ENCODE measurements around the gene HSD3B7.

HSD3B7 gene

DNA sequence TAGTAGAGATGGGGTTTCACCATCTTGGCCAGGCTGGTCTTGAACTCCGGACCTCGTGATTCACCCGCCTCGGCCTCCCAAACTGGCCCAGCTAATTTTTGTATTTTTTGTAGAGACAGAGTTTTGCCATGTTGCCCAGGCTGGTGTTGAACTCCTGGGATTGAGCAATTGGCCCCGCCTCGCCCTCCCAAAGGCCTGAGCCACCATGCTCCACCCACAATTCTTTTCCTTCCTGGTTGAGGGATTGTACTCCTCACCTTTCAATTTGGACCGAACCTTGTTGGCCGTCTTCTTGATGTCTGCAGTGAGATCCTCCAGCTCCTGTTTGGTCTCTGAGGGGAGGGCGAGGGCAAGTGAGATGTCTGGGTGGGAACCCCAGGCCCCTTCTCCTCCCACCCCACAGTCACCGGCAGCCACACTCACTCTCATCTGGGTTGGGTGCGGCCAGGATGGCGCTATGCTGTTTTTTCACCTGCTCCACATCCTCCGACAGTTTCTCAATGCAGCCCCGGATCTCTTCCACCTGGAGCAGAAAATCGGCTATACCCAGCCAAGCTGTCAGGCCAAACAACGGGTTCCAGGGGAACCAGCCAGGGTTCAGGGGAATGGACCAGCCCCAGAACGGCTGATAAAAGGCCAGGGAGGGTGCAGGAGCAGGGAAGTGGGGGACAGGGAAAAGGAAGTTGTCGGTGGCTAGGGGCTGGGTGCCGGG, 15.8 kb downstream of the HSD3B7 start:
- ATAC-seq, result no peak
- Mint-ChIP-seq H3K36me3 (no peaks in the 10 kb centered on the region), H3K9me3 (no peaks in the 10 kb centered on the region)

DNA sequence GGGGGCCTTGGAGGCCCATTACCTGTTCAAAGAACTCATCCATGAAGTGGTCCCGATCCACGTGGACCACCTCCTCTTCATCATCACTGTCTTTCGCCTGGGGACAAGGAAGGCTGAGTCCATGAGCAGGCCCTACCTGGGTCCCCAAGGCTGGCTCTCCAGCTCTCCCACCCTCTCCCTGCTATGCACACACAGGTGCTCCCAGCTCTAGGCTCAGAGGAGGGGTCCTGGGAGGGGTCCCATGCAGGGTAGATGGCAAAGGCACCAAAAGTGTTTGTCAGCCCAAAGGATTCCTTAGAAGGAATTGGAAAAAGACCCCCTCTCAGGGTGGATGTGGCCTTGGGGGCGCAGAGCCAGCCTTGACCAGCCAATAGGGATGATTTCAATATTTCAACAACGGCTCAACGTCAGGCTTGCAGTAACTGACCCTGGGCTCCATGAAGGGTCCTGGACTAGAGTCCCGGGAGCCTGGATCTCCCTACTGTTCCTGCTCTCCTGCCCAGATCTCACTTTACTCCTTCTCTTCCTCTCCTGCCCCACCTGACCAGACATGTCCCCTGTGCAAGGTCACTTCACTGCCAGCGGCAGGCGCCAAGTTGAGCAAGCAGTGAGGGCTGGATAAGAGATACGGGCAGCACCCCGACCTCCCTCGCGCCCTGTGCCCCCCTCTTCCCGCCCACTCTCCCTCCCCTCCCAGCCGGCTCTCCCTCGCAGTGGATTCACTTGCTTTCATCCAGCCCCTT, 16.7 kb downstream of the HSD3B7 start:
- no peaks in the 10 kb centered on the region for H3K36me3 Mint-ChIP-seq
- H3K27ac Mint-ChIP-seq, result no peak overlapping the region

More for the DNA sequence above, 15.8 kb downstream of the HSD3B7 start:
- no peak overlapping the region for H3K4me3 Mint-ChIP-seq
- peaks cover 14% of the 10 kb centered on the region for H3K4me1 Mint-ChIP-seq
- H3K27ac Mint-ChIP-seq, result no peak overlapping the region
- peaks cover 5% of the 10 kb centered on the region for H3K27me3 Mint-ChIP-seq

DNA sequence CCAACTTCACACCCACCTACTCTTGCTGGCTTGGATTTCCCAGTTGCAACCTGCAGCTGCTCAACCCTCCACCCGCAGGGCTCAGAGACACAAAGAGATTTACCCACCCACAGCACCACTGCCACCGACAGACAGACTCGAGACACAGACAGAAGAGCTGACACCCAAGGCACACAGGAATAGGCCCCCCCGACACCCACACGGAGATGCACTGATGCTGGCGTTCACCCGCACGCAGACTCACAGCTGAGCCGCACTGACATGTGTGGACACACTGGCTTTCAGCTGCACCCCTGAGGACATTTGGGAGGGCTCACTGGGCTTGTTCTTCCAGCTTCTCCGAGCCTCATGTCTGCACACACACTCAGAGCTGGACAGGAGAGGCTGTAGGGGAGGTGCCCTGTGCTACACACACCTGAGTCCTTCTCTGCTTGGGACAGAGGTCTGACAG, 17.3 kb downstream of the HSD3B7 start:
- H3K9me3 Mint-ChIP-seq, result no peaks in the 10 kb centered on the region
- no peak overlapping the region for H3K27ac Mint-ChIP-seq
- peaks cover 19% of the 10 kb centered on the region for H3K27me3 Mint-ChIP-seq
- ATAC-seq, result no peak
- H3K4me3 Mint-ChIP-seq, result no peak overlapping the region
- no peaks in the 10 kb centered on the region for H3K36me3 Mint-ChIP-seq
- peaks cover 5% of the 10 kb centered on the region for H3K4me1 Mint-ChIP-seq

More for the DNA sequence above, 16.7 kb downstream of the HSD3B7 start:
- ATAC-seq, result no peak
- Mint-ChIP-seq H3K27me3 (peaks cover 14% of the 10 kb centered on the region), H3K4me1 (peaks cover 6% of the 10 kb centered on the region), H3K4me3 (no peak overlapping the region), H3K9me3 (no peaks in the 10 kb centered on the region)

- H3K4me3 Mint-ChIP-seq, result no peak overlapping the region
- no peak for ATAC-seq
- H3K27me3 Mint-ChIP-seq, result peaks cover 24% of the 10 kb centered on the region
- H3K27ac Mint-ChIP-seq, result peak overlapping the region; percentile 7
- no peaks in the 10 kb centered on the region for H3K36me3 Mint-ChIP-seq
- H3K9me3 Mint-ChIP-seq, result no peaks in the 10 kb centered on the region
- no peaks in the 10 kb centered on the region for H3K4me1 Mint-ChIP-seq
Measured at GRCh38 chr16:31002862-31003341, 17.9 kb downstream of the HSD3B7 start.

DNA sequence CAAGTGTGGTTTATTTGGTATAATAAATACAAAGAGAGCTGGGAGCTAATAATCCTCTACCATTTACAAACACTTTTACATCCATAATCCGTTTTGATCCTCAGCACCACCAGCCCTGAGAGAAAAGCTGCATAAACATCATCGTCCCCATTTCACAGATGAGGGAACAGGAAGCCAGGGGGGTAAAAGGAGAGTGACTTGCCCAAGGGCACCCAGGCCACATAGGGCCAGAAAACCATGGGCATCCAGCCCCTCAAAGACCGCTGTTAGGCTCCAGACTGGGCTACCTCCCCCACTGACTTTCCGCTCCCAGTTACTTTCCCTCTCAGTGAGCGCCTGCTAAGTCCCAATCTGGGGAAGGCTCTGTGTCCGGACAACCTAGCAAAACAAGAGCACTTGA, 18.7 kb downstream of the HSD3B7 start:
- no peaks in the 10 kb centered on the region for H3K9me3 Mint-ChIP-seq
- H3K27me3 Mint-ChIP-seq, result peaks cover 31% of the 10 kb centered on the region
- H3K27ac Mint-ChIP-seq, result peak overlapping the region; percentile 7

GRCh38 chr16:31004658-31005057, 19.7 kb downstream of the HSD3B7 start:
- H3K9me3 Mint-ChIP-seq, result no peaks in the 10 kb centered on the region
- ATAC-seq, result no peak
- H3K36me3 Mint-ChIP-seq, result no peaks in the 10 kb centered on the region
- H3K27me3 Mint-ChIP-seq, result peaks cover 40% of the 10 kb centered on the region
- H3K27ac Mint-ChIP-seq, result no peak overlapping the region
- H3K4me1 Mint-ChIP-seq, result no peaks in the 10 kb centered on the region
- H3K4me3 Mint-ChIP-seq, result no peak overlapping the region

More for the DNA sequence above, 18.7 kb downstream of the HSD3B7 start:
- Mint-ChIP-seq H3K4me1 (no peaks in the 10 kb centered on the region), H3K36me3 (no peaks in the 10 kb centered on the region), H3K4me3 (no peak overlapping the region)
- ATAC-seq, result no peak

GRCh38 chr16:31005350-31006085, 20.5 kb downstream of the HSD3B7 start:
- no peak for ATAC-seq
- Mint-ChIP-seq H3K27me3 (peaks cover 47% of the 10 kb centered on the region), H3K36me3 (no peaks in the 10 kb centered on the region), H3K4me3 (no peak overlapping the region), H3K4me1 (no peaks in the 10 kb centered on the region), H3K9me3 (no peaks in the 10 kb centered on the region), H3K27ac (peak overlapping the region; percentile 27)

GRCh38 chr16:31006086-31006385, 21.0 kb downstream of the HSD3B7 start:
- peaks cover 49% of the 10 kb centered on the region for H3K27me3 Mint-ChIP-seq
- peaks cover under 1% of the 10 kb centered on the region for H3K4me1 Mint-ChIP-seq
- H3K27ac Mint-ChIP-seq, result no peak overlapping the region
- no peaks in the 10 kb centered on the region for H3K9me3 Mint-ChIP-seq
- no peaks in the 10 kb centered on the region for H3K36me3 Mint-ChIP-seq
- no peak overlapping the region for H3K4me3 Mint-ChIP-seq
- no peak for ATAC-seq

DNA sequence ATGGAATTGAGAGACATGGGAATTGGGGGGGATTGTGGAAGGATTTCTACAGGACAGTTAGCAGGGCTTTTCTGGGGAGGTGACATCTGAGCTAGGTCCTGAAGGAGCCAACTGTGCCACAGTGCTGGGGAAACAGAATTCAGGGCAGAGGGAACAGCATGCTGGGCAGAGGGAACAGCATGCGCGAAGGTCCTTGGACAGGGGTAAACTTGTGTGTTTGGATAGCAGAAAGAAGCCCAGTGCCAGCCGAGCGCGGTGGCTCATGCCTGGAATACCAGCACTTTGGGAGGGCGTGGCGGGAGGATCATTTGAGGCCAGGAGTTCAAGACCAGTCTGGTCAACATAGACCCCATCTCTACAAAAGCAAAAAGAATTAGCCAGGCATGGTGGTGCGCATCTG, 21.6 kb downstream of the HSD3B7 start:
- Mint-ChIP-seq H3K36me3 (no peaks in the 10 kb centered on the region), H3K9me3 (no peaks in the 10 kb centered on the region), H3K4me3 (no peak overlapping the region), H3K27me3 (peaks cover 55% of the 10 kb centered on the region), H3K4me1 (peaks cover 6% of the 10 kb centered on the region), H3K27ac (no peak overlapping the region)
- ATAC-seq, result no peak

DNA sequence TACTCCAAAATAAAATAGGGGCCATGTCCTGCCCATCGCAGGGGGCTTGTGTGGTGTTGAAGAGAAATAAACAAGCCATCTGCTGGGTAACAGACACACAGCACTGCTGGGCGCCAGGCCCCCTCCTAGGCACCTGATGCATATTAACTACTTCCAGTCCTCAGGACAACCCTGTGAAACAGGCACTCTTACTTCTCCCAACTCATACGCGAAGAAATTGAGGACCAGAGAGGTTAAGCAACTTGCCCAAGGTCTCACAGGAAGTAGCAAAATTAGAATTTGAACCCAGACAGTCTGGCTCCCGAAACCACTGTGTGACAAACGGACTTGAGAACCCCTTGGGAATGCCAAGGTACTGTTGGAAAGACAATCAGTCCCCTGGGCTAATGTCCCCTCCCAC, 22.7 kb downstream of the HSD3B7 start:
- ATAC-seq, result no peak
- H3K36me3 Mint-ChIP-seq, result no peaks in the 10 kb centered on the region
- H3K4me1 Mint-ChIP-seq, result peaks cover 7% of the 10 kb centered on the region
- H3K27ac Mint-ChIP-seq, result no peak overlapping the region
- H3K27me3 Mint-ChIP-seq, result peaks cover 66% of the 10 kb centered on the region
- no peak overlapping the region for H3K4me3 Mint-ChIP-seq
- H3K9me3 Mint-ChIP-seq, result no peaks in the 10 kb centered on the region

- no peak for ATAC-seq
- no peak overlapping the region for H3K27ac Mint-ChIP-seq
- peaks cover 9% of the 10 kb centered on the region for H3K4me1 Mint-ChIP-seq
- no peak overlapping the region for H3K4me3 Mint-ChIP-seq
- no peaks in the 10 kb centered on the region for H3K9me3 Mint-ChIP-seq
- no peaks in the 10 kb centered on the region for H3K36me3 Mint-ChIP-seq
- H3K27me3 Mint-ChIP-seq, result peaks cover 70% of the 10 kb centered on the region
Measured at GRCh38 chr16:31008149-31008548, 23.1 kb downstream of the HSD3B7 start.

DNA sequence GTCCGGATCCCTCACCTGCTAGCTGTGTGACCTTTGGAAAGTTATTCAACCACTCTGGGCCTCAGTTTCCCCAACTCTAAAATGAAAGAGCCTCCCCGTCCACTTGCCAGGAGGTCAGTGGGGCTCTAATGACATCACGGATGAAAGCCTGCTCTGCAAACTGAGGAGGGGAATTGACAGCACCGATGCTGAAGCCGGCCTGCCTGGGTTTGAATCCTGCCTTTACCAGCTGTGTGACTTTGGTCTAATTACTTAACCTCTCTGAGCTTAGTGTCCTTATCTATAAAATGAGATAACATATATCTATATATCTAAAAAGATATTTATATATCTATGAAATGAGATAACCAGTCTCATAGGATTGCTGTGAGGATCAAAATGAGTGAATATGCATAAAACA, 23.5 kb downstream of the HSD3B7 start:
- no peak overlapping the region for H3K4me3 Mint-ChIP-seq
- ATAC-seq, result no peak

DNA sequence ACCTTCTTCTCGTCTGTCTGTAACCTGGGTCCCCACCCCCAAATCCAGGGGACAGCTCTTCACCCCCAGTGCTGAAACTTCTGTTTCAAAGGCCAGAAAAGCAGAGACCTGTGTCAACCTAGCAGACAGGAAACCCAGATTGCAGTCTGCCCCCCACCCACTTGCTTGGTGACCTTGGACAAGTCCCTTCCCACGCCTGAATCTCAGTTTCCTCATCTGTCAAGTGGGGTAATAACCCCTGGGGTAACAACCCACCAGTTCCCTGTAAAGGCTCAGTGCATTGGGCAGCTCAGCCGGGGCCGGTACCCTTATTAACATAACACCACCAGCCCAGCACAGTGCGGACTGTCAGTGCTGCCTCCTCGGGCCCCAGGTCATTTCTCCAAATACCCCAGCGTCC, 24.1 kb downstream of the HSD3B7 start:
- ATAC-seq, result no peak
- Mint-ChIP-seq H3K27me3 (peaks cover 78% of the 10 kb centered on the region), H3K4me3 (no peak overlapping the region), H3K36me3 (no peaks in the 10 kb centered on the region), H3K9me3 (no peaks in the 10 kb centered on the region), H3K27ac (no peak overlapping the region), H3K4me1 (peaks cover 16% of the 10 kb centered on the region)

More for the DNA sequence above, 23.5 kb downstream of the HSD3B7 start:
- Mint-ChIP-seq H3K9me3 (no peaks in the 10 kb centered on the region), H3K4me1 (peaks cover 13% of the 10 kb centered on the region), H3K36me3 (no peaks in the 10 kb centered on the region), H3K27ac (no peak overlapping the region), H3K27me3 (peaks cover 74% of the 10 kb centered on the region)

DNA sequence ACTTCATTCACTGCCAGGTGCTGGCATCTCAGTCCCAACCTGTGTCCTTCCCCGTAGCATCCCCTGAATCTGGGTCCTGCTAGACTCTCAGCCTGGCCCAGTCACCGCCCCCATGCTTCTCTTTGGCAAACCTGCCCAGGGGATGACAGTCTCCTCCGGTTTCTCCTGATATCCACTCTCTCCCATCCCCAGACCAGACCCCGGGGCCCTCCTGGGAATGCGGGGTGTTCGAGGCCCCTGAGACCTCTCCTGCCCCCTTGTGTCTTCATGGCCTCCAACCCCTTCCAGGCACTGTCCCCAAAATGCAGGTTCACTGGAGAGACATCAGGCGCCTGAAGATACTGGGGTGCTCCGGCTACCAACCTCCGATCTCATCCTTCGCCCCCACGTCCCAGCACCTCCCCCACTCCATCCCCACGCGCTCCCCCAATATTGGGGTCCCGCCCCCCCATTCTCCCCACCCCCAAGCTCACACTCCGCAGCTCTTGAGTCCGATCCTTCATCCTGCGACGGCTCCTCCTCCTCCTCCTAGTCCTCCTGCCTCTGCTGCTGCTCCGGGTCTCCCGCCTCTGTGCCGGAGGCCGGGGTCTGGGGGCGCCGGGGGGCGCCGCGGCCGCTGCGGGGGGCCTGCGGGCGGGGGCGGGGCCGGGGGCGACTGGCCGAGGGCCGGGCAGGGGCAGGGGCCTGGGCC, 25.0 kb downstream of the HSD3B7 start:
- H3K36me3 Mint-ChIP-seq, result no peaks in the 10 kb centered on the region
- H3K27me3 Mint-ChIP-seq, result peaks cover 78% of the 10 kb centered on the region
- no peak overlapping the region for H3K4me3 Mint-ChIP-seq
- no peak overlapping the region for H3K27ac Mint-ChIP-seq
- peak; percentile 16 for ATAC-seq
- H3K9me3 Mint-ChIP-seq, result no peaks in the 10 kb centered on the region
- H3K4me1 Mint-ChIP-seq, result peaks cover 16% of the 10 kb centered on the region
